ENCODE results near the gene ZNF407. TPM values are rescaled to one million over a fixed set of nuclear protein-coding genes. Genes with fewer than 3 reads are reported as not detected.

ZNF407 gene
- total and polyA plus RNA-seq, 12 donors: 2.5 to 14.9 (median 12.7) TPM

GRCh38 chr18:74947417-74947816, 349.7 kb downstream of the ZNF407 start:
- no peak overlapping the region for H3K4me3 ChIP-seq
- peaks cover 0 to 23% (median 12%) of the 10 kb centered on the region in 9 donors for H3K4me1 ChIP-seq
- DNase-seq (no peak), ATAC-seq (no peak)
- no peaks in the 10 kb centered on the region for H3K27me3 ChIP-seq
- WGBS, 2 donors: 91 to 94% methylated on average over 10 of the region's 10 CpGs
- H3K36me3 ChIP-seq: no peaks in the 10 kb centered on the region
- no peaks in the 10 kb centered on the region for H3K9me3 ChIP-seq
- intact Hi-C loops (cut with DNase I): no loop called here
- no peak overlapping the region for H3K27ac ChIP-seq
- TF ChIP-seq, protein P1, sequence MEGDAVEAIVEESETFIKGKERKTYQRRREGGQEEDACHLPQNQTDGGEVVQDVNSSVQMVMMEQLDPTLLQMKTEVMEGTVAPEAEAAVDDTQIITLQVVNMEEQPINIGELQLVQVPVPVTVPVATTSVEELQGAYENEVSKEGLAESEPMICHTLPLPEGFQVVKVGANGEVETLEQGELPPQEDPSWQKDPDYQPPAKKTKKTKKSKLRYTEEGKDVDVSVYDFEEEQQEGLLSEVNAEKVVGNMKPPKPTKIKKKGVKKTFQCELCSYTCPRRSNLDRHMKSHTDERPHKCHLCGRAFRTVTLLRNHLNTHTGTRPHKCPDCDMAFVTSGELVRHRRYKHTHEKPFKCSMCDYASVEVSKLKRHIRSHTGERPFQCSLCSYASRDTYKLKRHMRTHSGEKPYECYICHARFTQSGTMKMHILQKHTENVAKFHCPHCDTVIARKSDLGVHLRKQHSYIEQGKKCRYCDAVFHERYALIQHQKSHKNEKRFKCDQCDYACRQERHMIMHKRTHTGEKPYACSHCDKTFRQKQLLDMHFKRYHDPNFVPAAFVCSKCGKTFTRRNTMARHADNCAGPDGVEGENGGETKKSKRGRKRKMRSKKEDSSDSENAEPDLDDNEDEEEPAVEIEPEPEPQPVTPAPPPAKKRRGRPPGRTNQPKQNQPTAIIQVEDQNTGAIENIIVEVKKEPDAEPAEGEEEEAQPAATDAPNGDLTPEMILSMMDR (IDR thresholded peaks at IDR 0.05): no peak

DNA sequence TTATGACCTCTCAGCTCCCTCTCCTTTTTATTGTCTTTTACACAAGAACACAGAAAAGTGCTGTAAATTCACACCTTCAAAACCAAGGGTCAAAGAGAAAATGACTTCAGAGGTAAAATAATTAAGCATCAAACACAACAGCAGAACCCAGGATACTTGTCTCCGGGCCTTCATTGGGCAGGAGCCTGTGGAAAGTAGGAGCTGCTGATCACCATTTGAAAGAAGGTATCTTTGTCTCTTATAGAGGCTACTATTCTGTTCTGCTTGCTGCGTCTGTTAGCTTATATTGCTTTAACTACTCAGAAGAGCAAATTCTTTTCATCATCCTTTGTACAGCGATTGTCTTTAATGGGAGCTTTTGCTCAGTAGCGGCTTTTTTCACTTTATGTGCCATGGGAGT, 350.2 kb downstream of the ZNF407 start:
- intact Hi-C loops (cut with DNase I): no loop called here
- Histone ChIP-seq H3K27me3 (no peaks in the 10 kb centered on the region), H3K4me3 (no peak overlapping the region), H3K4me1 (peaks cover 0 to 23% (median 12%) of the 10 kb centered on the region in 9 donors), H3K9me3 (no peaks in the 10 kb centered on the region), H3K36me3 (no peaks in the 10 kb centered on the region), H3K27ac (no peak overlapping the region)
- no peak for ATAC-seq
- DNase-seq: no peak
- WGBS, 2 donors: 97% methylated on average over 4 of the region's 4 CpGs
- TF ChIP-seq, protein P1 (IDR thresholded peaks at IDR 0.05): no peak

- DNase-seq (no peak), ATAC-seq (peak in 1 of 8 donors; percentile 47)
- no peaks in the 10 kb centered on the region for H3K27me3 ChIP-seq
- WGBS, 2 donors: 32 to 56% methylated on average over 1 of the region's 1 CpG
- H3K9me3 ChIP-seq: no peaks in the 10 kb centered on the region
- no peaks in the 10 kb centered on the region for H3K36me3 ChIP-seq
- TF ChIP-seq, protein P1 (IDR thresholded peaks at IDR 0.05): no peak
- intact Hi-C loops (cut with DNase I): loop anchor here in 2 of 10 donors (10.0 kb wide), 2 partner anchors 45 to 295 kb away; no protein-coding TSS in a partner anchor
- H3K27ac ChIP-seq: no peak overlapping the region
- no peak overlapping the region for H3K4me3 ChIP-seq
- H3K4me1 ChIP-seq: peaks cover 0 to 23% (median 12%) of the 10 kb centered on the region in 9 donors
Measured at GRCh38 chr18:74949611-74950010, 351.9 kb downstream of the ZNF407 start.

DNA sequence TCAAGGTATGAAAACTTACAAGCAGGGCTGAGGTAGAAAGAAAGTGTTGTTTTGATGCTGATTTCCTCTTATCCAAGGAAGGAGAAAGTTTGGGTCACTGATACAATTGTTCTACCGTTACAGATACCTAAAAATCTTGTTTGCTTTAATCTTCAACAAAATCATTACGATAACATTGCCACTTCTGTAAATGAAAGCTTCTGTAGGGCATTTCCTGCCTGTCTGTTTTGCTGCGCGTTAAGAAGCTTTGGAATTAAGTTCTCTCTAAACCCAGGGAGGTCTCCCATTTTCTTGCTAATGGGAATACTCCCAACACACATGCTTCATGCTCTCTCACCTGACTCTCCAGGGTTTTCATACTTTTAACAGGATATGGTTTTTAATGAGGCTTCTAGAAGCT, 352.8 kb downstream of the ZNF407 start:
- H3K9me3 ChIP-seq: no peaks in the 10 kb centered on the region
- H3K27me3 ChIP-seq: no peaks in the 10 kb centered on the region
- peaks cover 0 to 23% (median 12%) of the 10 kb centered on the region in 9 donors for H3K4me1 ChIP-seq
- 63 to 76% methylated on average over 4 of the region's 4 CpGs for WGBS, 2 donors
- ATAC-seq (no peak), DNase-seq (no peak)
- H3K4me3 ChIP-seq: no peak overlapping the region
- TF ChIP-seq, protein P1 (IDR thresholded peaks at IDR 0.05): no peak
- no peaks in the 10 kb centered on the region for H3K36me3 ChIP-seq
- H3K27ac ChIP-seq: peak overlapping the region in 4 of 10 donors; percentile 2 to 52 (median 12)
- intact Hi-C loops (cut with DNase I): loop anchor here in 2 of 10 donors (10.0 kb wide), 2 partner anchors 46 to 296 kb away; no protein-coding TSS in a partner anchor
